Peyer's patch (tissue), 4 donors: Measurements from ENCODE around the gene SLC27A5. TPM values are rescaled to one million over a fixed set of nuclear protein-coding genes. Genes with fewer than 3 reads are reported as not detected.

ENCODE experiments used
- DNase-seq, 3 donors: peaks; one replicate each; pipeline ENCODE4 v3.0.0-alpha.2; 2017 to 2019
- H3K27ac ChIP-seq, 4 donors: fragments of 200-600 bp; sonication (generic); one replicate each; pipeline ENCODE4 v1.5.1; 2016 to 2019
- H3K27me3 ChIP-seq, 2 donors: fragments of 200-600 bp; sonication (generic); one replicate each; pipeline ENCODE4 v1.5.1; 2019
- H3K36me3 ChIP-seq, 3 donors: fragments of 200-600 bp; sonication (generic); one replicate each; pipeline ENCODE4 v1.5.1; 2016 to 2019
- H3K4me1 ChIP-seq, 4 donors: fragments of 200-600 bp; sonication (generic); one replicate each; pipeline ENCODE4 v1.5.1; 2016 to 2019
- H3K4me3 ChIP-seq, 4 donors: fragments of 200-600 bp; sonication (generic); 1 replicate in 3 of 4; 2 replicates in 1 of 4; pipeline ENCODE4 v1.5.1; 2016 to 2019; ENCODE audit warnings: mild to moderate bottlenecking in 1 of 4
- H3K9me3 ChIP-seq, 4 donors: fragments of 200-600 bp; sonication (generic); one replicate each; pipeline ENCODE4 v1.5.1; 2016 to 2019; ENCODE audit warnings: mild to moderate bottlenecking in 1 of 4
- CTCF ChIP-seq, 6 experiments: fragments of 450-650 bp in 4 of 6; fragments of 200-600 bp in 2 of 6; sonication (generic) in 1 of 6; IDR thresholded peaks; one replicate each; pipeline ENCODE4 v1.5.1; 2017 to 2019; ENCODE audit warnings: antibody characterized with exemption in 6 of 6, mild to moderate bottlenecking in 3 of 6, moderate library complexity in 1 of 6
- POLR2A ChIP-seq, 2 donors: fragments of 450-650 bp; IDR thresholded peaks; one replicate each; pipeline ENCODE4 v1.5.1; 2017; ENCODE audit warnings: antibody characterized with exemption in 2 of 2, mild to moderate bottlenecking in 2 of 2, moderate library complexity in 2 of 2
- total RNA-seq, 4 donors: library from RNA; depleted of rRNA; stranded (reverse); fragments of >200 nt; gene quantifications; one replicate each; pipeline ENCODE4 v1.1.0, GENCODE V29; 2016

Gene SLC27A5
- total RNA-seq, 4 donors from 2014 or later: 0.88 to 6.3 (median 2.3) TPM

GRCh38 chr19:58479303-58479702 is 32.5 kb downstream of the SLC27A5 start:
- Histone ChIP-seq H3K9me3 (no peaks in the 10 kb centered on the region), H3K27me3 (no peaks in the 10 kb centered on the region), H3K4me3 (no peak overlapping the region), H3K36me3 (peaks cover 0 to 17% (median 0%) of the 10 kb centered on the region in 3 donors), H3K27ac (no peak overlapping the region), H3K4me1 (peaks cover 0 to 18% (median 6%) of the 10 kb centered on the region in 4 donors)
- no peak for DNase-seq
- TF ChIP-seq POLR2A (IDR thresholded peaks at IDR 0.05): no peak
- TF ChIP-seq CTCF (IDR thresholded peaks at IDR 0.05): no peak

- peaks cover 0 to 20% (median 0%) of the 10 kb centered on the region in 3 donors for H3K36me3 ChIP-seq
- H3K9me3 ChIP-seq: no peaks in the 10 kb centered on the region
- TF ChIP-seq POLR2A (IDR thresholded peaks at IDR 0.05) (no peak), CTCF (IDR thresholded peaks at IDR 0.05) (no peak)
- H3K27me3 ChIP-seq: no peaks in the 10 kb centered on the region
- H3K4me3 ChIP-seq: no peak overlapping the region
- DNase-seq: no peak
- H3K27ac ChIP-seq: no peak overlapping the region
- H3K4me1 ChIP-seq: peaks cover 0 to 18% (median 6%) of the 10 kb centered on the region in 4 donors
Observed at GRCh38 chr19:58477871-58478270, 33.9 kb downstream of the SLC27A5 start.

GRCh38 chr19:58477130-58477529 is 34.7 kb downstream of the SLC27A5 start:
- TF ChIP-seq CTCF (IDR thresholded peaks at IDR 0.05): no peak
- no peak for TF ChIP-seq POLR2A (IDR thresholded peaks at IDR 0.05)
- no peaks in the 10 kb centered on the region for H3K27me3 ChIP-seq
- H3K27ac ChIP-seq: peak overlapping the region in 1 of 4 donors; percentile 85
- peaks cover 0 to 28% (median 0%) of the 10 kb centered on the region in 3 donors for H3K36me3 ChIP-seq
- H3K4me3 ChIP-seq: no peak overlapping the region
- DNase-seq: no peak
- H3K9me3 ChIP-seq: no peaks in the 10 kb centered on the region
- H3K4me1 ChIP-seq: peaks cover 0 to 18% (median 6%) of the 10 kb centered on the region in 4 donors

- H3K27ac ChIP-seq: peak overlapping the region; percentile 79 to 89 (median 86)
- peaks cover 0 to 32% (median 0%) of the 10 kb centered on the region in 3 donors for H3K36me3 ChIP-seq
- H3K4me1 ChIP-seq: peaks cover 0 to 18% (median 6%) of the 10 kb centered on the region in 4 donors
- no peaks in the 10 kb centered on the region for H3K9me3 ChIP-seq
- H3K27me3 ChIP-seq: no peaks in the 10 kb centered on the region
- no peak for TF ChIP-seq CTCF (IDR thresholded peaks at IDR 0.05)
- no peak for TF ChIP-seq POLR2A (IDR thresholded peaks at IDR 0.05)
- DNase-seq: no peak
- peak overlapping the region; percentile 66 to 71 (median 68) for H3K4me3 ChIP-seq
Observed at GRCh38 chr19:58476498-58477015, 35.2 kb downstream of the SLC27A5 start.

- peak; percentile 97 to 99 (median 97) for DNase-seq
- peak within 1 kb of the TSS; percentile 79 to 89 (median 86) for H3K27ac ChIP-seq
- H3K4me1 ChIP-seq: peaks cover 0 to 18% (median 6%) of the 10 kb centered on the region in 4 donors
- peaks cover 0 to 32% (median 0%) of the 10 kb centered on the region in 3 donors for H3K36me3 ChIP-seq
- TF ChIP-seq CTCF (IDR thresholded peaks at IDR 0.05) (no peak), POLR2A (IDR thresholded peaks at IDR 0.05) (peak; percentile 41 to 46)
- H3K27me3 ChIP-seq: no peaks in the 10 kb centered on the region
- H3K4me3 ChIP-seq: peak within 1 kb of the TSS; percentile 66 to 71 (median 68)
- no peaks in the 10 kb centered on the region for H3K9me3 ChIP-seq
Observed at GRCh38 chr19:58475714-58476497, 35.9 kb downstream of the SLC27A5 start, which contains the start of gene ZNF446. ZNF446 (plus strand) TSS chr19:58476352; CDS start chr19:58477219, 867 bp downstream.
